Pancreas (tissue), 10 donors: ENCODE data around the gene PDE6G. TPM values are rescaled to one million over a fixed set of nuclear protein-coding genes. Genes with fewer than 3 reads are reported as not detected.

Experiments used
- ATAC-seq, 4 donors: fragments of 200-7000 bp; cut with Tn5 transposase; one replicate each; pipeline versions ENCODE4 v1.8.0 to v1.9.1; 2020; ENCODE audit warnings: mild to moderate bottlenecking in 4 of 4, moderate library complexity in 4 of 4
- DNase-seq, 6 donors: peaks; one replicate each; pipeline ENCODE4 v3.0.0-alpha.2; 2020
- FAIRE-seq: peaks from 2 replicates; lab custom pipeline; 2012; peaks lifted over from hg19 to GRCh38; lab: Jason Lieb, UNC
- H3K27ac ChIP-seq, 4 donors: fragments of 200-600 bp; sonication (generic); 1 replicate in 3 of 4; 2 replicates in 1 of 4; pipeline versions ENCODE4 v1.5.0 to v1.8.0; 2020
- H3K27me3 ChIP-seq, 4 donors: fragments of 200-600 bp; one replicate each; pipeline ENCODE4 v1.8.0; 2021
- H3K36me3 ChIP-seq, 3 donors: fragments of 200-600 bp; sonication (generic) in 1 of 3; one replicate each; pipeline versions ENCODE4 v1.5.0 to v1.8.0; 2020 to 2021
- H3K4me1 ChIP-seq, 3 donors: fragments of 200-600 bp; one replicate each; pipeline ENCODE4 v1.8.0; 2021
- H3K4me3 ChIP-seq, 4 donors: fragments of 200-600 bp; sonication (generic) in 2 of 4; one replicate each; pipeline versions ENCODE4 v1.5.0 to v1.8.0; 2020 to 2021
- H3K9me3 ChIP-seq, 4 donors: fragments of 200-600 bp; one replicate each; pipeline ENCODE4 v1.8.0; 2021
- WGBS, 2 donors: extraction: QIAGEN DNeasy Blood & Tissue Kit; methylation state at CpG; one replicate each; pipeline ENCODE4 v1.1.7; 2013; 5-methylcytosine and 5-hydroxymethylcytosine counted together
- intact Hi-C, 3 donors: fragments of 100-400 bp; cut with DNase I; formaldehyde crosslinking; loops; one replicate each; pipeline versions ENCODE4 v1.11.1 to v1.14.2; 2022
- polyA plus RNA-seq, 2 donors: library from polyadenylated mRNA; stranded (reverse); fragments of 200-250 nt; gene quantifications; one replicate each; pipeline ENCODE4 v1.2.3, GENCODE V29; 2013
- total RNA-seq, 6 donors: library from RNA; stranded (reverse); fragmentation: NEBNext Ultra II Directional in 4 of 6; extraction: Animal tissue kit (Norgen Biotek cat#: 25700) in 4 of 6; gene quantifications; one replicate each; pipeline versions ENCODE4 v1.2.1 to v1.2.4, GENCODE V29; 2021 to 2023
- TF ChIP-seq, protein P1 (sequence below), 4 donors: fragments of 200-600 bp; sonication (generic) in 3 of 4; IDR thresholded peaks; one replicate each; pipeline versions ENCODE4 v1.5.0 to v1.8.0; 2021; ENCODE audit warnings: antibody characterized with exemption in 4 of 4
- donor health status: healthy with polysubstance abuse.
- donor health status: DM: no; HTN: no; CAD: no; lungs with moderate emphysema.
- donor health status: DM: no; HTN: no; CAD: no.
- donor health status: control.
- donor health status: control.
- donor health status: Bipolar disorder and iron deficiency.
- donor health status: DM: yes; HTN: yes; CAD: no.
- donor health status: DM: no; HTN: no; CAD: no.
- donor health status: DM: no; HTN: no; CAD: no.
- donor health status: DM: yes; HTN: yes; CAD: no.

PDE6G gene
- total and polyA plus RNA-seq, 8 donors: 0.31 to 0.49 (median 0.42) TPM; not detected in 4

- DNase-seq: no peak
- WGBS, 2 donors: 54 to 61% methylated on average over 14 of the region's 14 CpGs
- Histone ChIP-seq H3K4me3 (no peak overlapping the region), H3K27me3 (peaks cover 0 to 12% (median 3%) of the 10 kb centered on the region in 4 donors), H3K4me1 (no peaks in the 10 kb centered on the region), H3K27ac (no peak overlapping the region), H3K36me3 (no peaks in the 10 kb centered on the region), H3K9me3 (no peaks in the 10 kb centered on the region)
- TF ChIP-seq, protein P1, sequence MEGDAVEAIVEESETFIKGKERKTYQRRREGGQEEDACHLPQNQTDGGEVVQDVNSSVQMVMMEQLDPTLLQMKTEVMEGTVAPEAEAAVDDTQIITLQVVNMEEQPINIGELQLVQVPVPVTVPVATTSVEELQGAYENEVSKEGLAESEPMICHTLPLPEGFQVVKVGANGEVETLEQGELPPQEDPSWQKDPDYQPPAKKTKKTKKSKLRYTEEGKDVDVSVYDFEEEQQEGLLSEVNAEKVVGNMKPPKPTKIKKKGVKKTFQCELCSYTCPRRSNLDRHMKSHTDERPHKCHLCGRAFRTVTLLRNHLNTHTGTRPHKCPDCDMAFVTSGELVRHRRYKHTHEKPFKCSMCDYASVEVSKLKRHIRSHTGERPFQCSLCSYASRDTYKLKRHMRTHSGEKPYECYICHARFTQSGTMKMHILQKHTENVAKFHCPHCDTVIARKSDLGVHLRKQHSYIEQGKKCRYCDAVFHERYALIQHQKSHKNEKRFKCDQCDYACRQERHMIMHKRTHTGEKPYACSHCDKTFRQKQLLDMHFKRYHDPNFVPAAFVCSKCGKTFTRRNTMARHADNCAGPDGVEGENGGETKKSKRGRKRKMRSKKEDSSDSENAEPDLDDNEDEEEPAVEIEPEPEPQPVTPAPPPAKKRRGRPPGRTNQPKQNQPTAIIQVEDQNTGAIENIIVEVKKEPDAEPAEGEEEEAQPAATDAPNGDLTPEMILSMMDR (IDR thresholded peaks at IDR 0.05): no peak
- no peak for ATAC-seq
- intact Hi-C loops: no loop called here
- FAIRE-seq: no peak
Measured at GRCh38 chr17:81648707-81649085, 7.6 kb downstream of the PDE6G start.

- H3K36me3 ChIP-seq: no peaks in the 10 kb centered on the region
- H3K27me3 ChIP-seq: peaks cover 0 to 12% (median 3%) of the 10 kb centered on the region in 4 donors
- FAIRE-seq: no peak
- DNase-seq: no peak
- H3K4me1 ChIP-seq: no peaks in the 10 kb centered on the region
- WGBS, 2 donors: 6% methylated on average over 44 to 78 of the region's 78 CpGs
- ATAC-seq: peak in 2 of 4 donors; percentile 16 to 29
- intact Hi-C loops: no loop called here
- no peak overlapping the region for H3K27ac ChIP-seq
- TF ChIP-seq, protein P1 (IDR thresholded peaks at IDR 0.05): no peak
- no peaks in the 10 kb centered on the region for H3K9me3 ChIP-seq
- no peak overlapping the region for H3K4me3 ChIP-seq
Measured at GRCh38 chr17:81648013-81648706, 8.2 kb downstream of the PDE6G start.

DNA sequence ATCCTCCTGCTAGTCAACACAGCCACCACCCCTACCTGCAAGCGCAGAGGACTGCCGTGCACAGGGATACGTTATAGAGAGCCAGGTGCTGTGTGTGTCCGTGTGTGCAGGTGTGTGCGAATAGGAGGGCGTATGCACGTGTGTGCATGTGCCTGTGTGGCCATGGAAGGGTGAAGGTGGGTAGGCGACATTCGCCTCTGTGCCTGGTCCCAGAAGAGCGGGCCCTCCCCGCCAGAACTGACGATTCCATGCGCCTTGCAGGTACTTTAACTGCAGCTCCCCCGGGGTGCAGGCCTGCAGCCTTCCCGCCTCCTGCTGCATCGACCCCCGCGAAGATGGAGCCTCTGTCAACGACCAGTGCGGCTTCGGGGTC, 8.7 kb downstream of the PDE6G start:
- H3K27me3 ChIP-seq: peaks cover 0 to 12% (median 3%) of the 10 kb centered on the region in 4 donors
- ATAC-seq (peak in 1 of 4 donors; percentile 9), DNase-seq (no peak), FAIRE-seq (no peak)
- no peaks in the 10 kb centered on the region for H3K4me1 ChIP-seq
- H3K9me3 ChIP-seq: no peaks in the 10 kb centered on the region
- TF ChIP-seq, protein P1 (IDR thresholded peaks at IDR 0.05): no peak
- 18 to 20% methylated on average over 21 of the region's 21 CpGs for WGBS, 2 donors
- no peak overlapping the region for H3K27ac ChIP-seq
- intact Hi-C loops: no loop called here
- H3K36me3 ChIP-seq: no peaks in the 10 kb centered on the region
- H3K4me3 ChIP-seq: no peak overlapping the region

GRCh38 chr17:81646869-81647600, 9.3 kb downstream of the PDE6G start:
- FAIRE-seq: no peak
- DNase-seq: no peak
- Histone ChIP-seq H3K4me1 (no peaks in the 10 kb centered on the region), H3K27me3 (peaks cover 0 to 12% (median 3%) of the 10 kb centered on the region in 4 donors), H3K27ac (no peak overlapping the region), H3K4me3 (no peak overlapping the region), H3K9me3 (no peaks in the 10 kb centered on the region), H3K36me3 (no peaks in the 10 kb centered on the region)
- TF ChIP-seq, protein P1 (IDR thresholded peaks at IDR 0.05): no peak
- ATAC-seq: no peak
- intact Hi-C loops: no loop called here
- 55 to 60% methylated on average over 12 of the region's 12 CpGs for WGBS, 2 donors
